HEK293 (cell line): ENCODE data around the gene DOK7.

ENCODE experiments used
- BCL11B ChIP-seq: fragments of 450-650 bp; formaldehyde crosslinking; IDR thresholded peaks from 2 replicates; pipeline ENCODE4 v1.5.1; 2016; ENCODE audit warnings: low read depth, missing biosample characterization, missing genetic modification characterization
- GLIS2 ChIP-seq: fragments of 450-650 bp; formaldehyde crosslinking; IDR thresholded peaks from 2 replicates; pipeline ENCODE4 v1.5.1; 2016; ENCODE audit warnings: missing biosample characterization, missing genetic modification characterization
- KLF7 ChIP-seq: fragments of 450-650 bp; formaldehyde crosslinking; IDR thresholded peaks from 2 replicates; pipeline ENCODE4 v1.5.1; 2016; ENCODE audit warnings: missing biosample characterization, missing genetic modification characterization, borderline replicate concordance
- SALL2 ChIP-seq: fragments of 450-650 bp; formaldehyde crosslinking; IDR thresholded peaks from 2 replicates; pipeline ENCODE4 v1.5.0; 2017; ENCODE audit warnings: missing biosample characterization, mild to moderate bottlenecking, missing genetic modification characterization, borderline replicate concordance
- TSHZ1 ChIP-seq: fragments of 450-650 bp; formaldehyde crosslinking; IDR thresholded peaks from 2 replicates; pipeline ENCODE4 v1.5.1; 2016; ENCODE audit warnings: missing biosample characterization, missing genetic modification characterization, borderline replicate concordance
- WT1 ChIP-seq: fragments of 450-650 bp; formaldehyde crosslinking; IDR thresholded peaks from 2 replicates; pipeline ENCODE4 v1.5.1; 2016; ENCODE audit warnings: missing biosample characterization, missing genetic modification characterization
- ZBTB20 ChIP-seq: fragments of 450-650 bp; formaldehyde crosslinking; IDR thresholded peaks from 2 replicates; pipeline ENCODE4 v1.5.1; 2016; ENCODE audit warnings: missing biosample characterization, missing genetic modification characterization
- ZNF121 ChIP-seq: fragments of 450-650 bp; formaldehyde crosslinking; IDR thresholded peaks from 2 replicates; pipeline ENCODE4 v1.5.1; 2016; ENCODE audit warnings: missing biosample characterization, missing genetic modification characterization
- ZNF174 ChIP-seq: fragments of 450-650 bp; formaldehyde crosslinking; IDR thresholded peaks from 2 replicates; pipeline ENCODE4 v1.5.0; 2017; ENCODE audit warnings: missing biosample characterization, mild to moderate bottlenecking, missing genetic modification characterization
- ZNF26 ChIP-seq: fragments of 450-650 bp; formaldehyde crosslinking; IDR thresholded peaks from 2 replicates; pipeline ENCODE4 v1.5.1; 2016; ENCODE audit warnings: missing biosample characterization, missing genetic modification characterization
- ZNF274 ChIP-seq, 2 experiments: fragments of 200-500 bp in 1 of 2; fragments of 450-650 bp in 1 of 2; sonication (Bioruptor generic) in 1 of 2; formaldehyde crosslinking in 1 of 2; IDR thresholded peaks; 2 replicates each; pipeline versions ENCODE4 v1.5.1 to v1.6.1; 2014 to 2016; ENCODE audit warnings: borderline replicate concordance in 1 of 2, inconsistent platforms in 1 of 2, low read length in 1 of 2, missing biosample characterization in 1 of 2, missing genetic modification characterization in 1 of 2
- ZNF394 ChIP-seq: fragments of 450-650 bp; formaldehyde crosslinking; IDR thresholded peaks from 2 replicates; pipeline ENCODE4 v1.5.1; 2016; ENCODE audit warnings: missing biosample characterization, missing genetic modification characterization, mild to moderate bottlenecking, moderate library complexity, borderline replicate concordance
- ZNF473 ChIP-seq: fragments of 450-650 bp; formaldehyde crosslinking; IDR thresholded peaks from 2 replicates; pipeline ENCODE4 v1.5.1; 2017; ENCODE audit warnings: missing biosample characterization, missing genetic modification characterization
- ZNF510 ChIP-seq: fragments of 450-650 bp; formaldehyde crosslinking; IDR thresholded peaks from 2 replicates; pipeline ENCODE4 v1.5.1; 2018; ENCODE audit warnings: mild to moderate bottlenecking, missing genetic modification characterization, missing biosample characterization; ENCODE audit not compliant: insufficient replicate concordance
- ZNF596 ChIP-seq: fragments of 450-650 bp; IDR thresholded peaks from 2 replicates; pipeline ENCODE4 v1.5.0; 2018; ENCODE audit warnings: missing biosample characterization, mild to moderate bottlenecking, missing genetic modification characterization, moderate library complexity
- ZNF600 ChIP-seq: fragments of 450-650 bp; formaldehyde crosslinking; IDR thresholded peaks from 2 replicates; pipeline ENCODE4 v1.5.1; 2016; ENCODE audit warnings: missing biosample characterization, missing genetic modification characterization
- ZNF677 ChIP-seq: fragments of 450-650 bp; IDR thresholded peaks from 2 replicates; pipeline ENCODE4 v1.5.0; 2018; ENCODE audit warnings: missing biosample characterization, mild to moderate bottlenecking, missing genetic modification characterization, moderate library complexity
- ZNF747 ChIP-seq: fragments of 450-650 bp; formaldehyde crosslinking; IDR thresholded peaks from 2 replicates; pipeline ENCODE4 v1.5.1; 2016; ENCODE audit warnings: missing biosample characterization, missing genetic modification characterization
- ZNF777 ChIP-seq: fragments of 450-650 bp; formaldehyde crosslinking; IDR thresholded peaks from 2 replicates; pipeline ENCODE4 v1.5.1; 2017; ENCODE audit warnings: missing biosample characterization, missing genetic modification characterization, borderline replicate concordance
- ZNF837 ChIP-seq: fragments of 450-650 bp; formaldehyde crosslinking; IDR thresholded peaks from 2 replicates; pipeline ENCODE4 v1.5.1; 2016; ENCODE audit warnings: missing biosample characterization, missing genetic modification characterization
- TF ChIP-seq, protein P1 (sequence below): fragments of 450-650 bp; formaldehyde crosslinking; IDR thresholded peaks from 2 replicates; pipeline ENCODE4 v1.5.1; 2016; ENCODE audit warnings: missing biosample characterization, missing genetic modification characterization
- TF ChIP-seq, protein P2 (sequence below): IDR thresholded peaks from 2 replicates; pipeline ENCODE4 v1.6.1; 2011; ENCODE audit warnings: mild to moderate bottlenecking, low read depth, low read length, borderline replicate concordance
- TF ChIP-seq, protein P3 (sequence below): fragments of 450-650 bp; formaldehyde crosslinking; IDR thresholded peaks from 2 replicates; pipeline ENCODE4 v1.5.1; 2016; ENCODE audit warnings: missing biosample characterization, missing genetic modification characterization
- TF ChIP-seq, protein P4 (sequence below): fragments of 450-650 bp; formaldehyde crosslinking; IDR thresholded peaks from 2 replicates; pipeline ENCODE4 v1.5.1; 2016; ENCODE audit warnings: missing biosample characterization, missing genetic modification characterization

The DOK7 gene

DNA sequence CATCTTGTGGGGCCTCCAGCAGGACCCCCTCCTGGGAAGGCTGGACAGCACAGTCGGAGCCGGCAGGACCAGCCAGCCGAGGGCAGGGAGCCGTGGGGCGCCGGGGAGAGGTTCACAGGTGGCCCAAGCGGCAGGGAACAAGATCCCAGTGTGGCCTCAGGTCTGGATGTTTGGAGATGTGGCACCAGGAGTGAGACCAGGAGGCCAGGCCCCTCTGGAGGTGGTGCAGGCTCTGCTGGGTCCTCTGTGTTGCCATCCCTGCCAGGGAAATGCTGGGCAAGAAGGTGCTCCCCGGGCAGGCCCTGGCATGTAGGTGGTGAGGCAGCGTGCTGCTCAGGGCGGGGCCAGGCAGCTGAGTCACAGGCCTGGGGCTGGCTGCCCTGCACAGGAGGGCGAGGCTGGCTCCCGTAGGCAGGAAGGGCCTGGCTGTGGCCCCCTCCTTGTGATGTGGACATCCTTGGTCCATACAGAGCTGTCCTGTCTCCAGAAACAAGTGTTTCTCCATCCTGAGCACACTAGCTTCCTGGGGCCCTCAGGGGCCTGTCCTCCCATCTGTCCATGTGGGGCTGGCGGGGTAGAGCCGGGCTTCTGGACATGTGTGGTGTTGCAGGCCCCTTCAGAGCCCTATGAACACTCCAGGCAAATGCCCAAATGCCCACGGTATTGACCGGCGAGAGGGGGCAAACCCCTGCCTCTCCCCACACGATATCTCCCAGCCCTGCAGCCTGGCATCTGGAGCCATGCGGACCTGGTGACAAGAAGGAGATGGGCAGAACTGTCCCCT, 26.1 kb upstream of the DOK7 start (continued):
- TF ChIP-seq, protein P1, sequence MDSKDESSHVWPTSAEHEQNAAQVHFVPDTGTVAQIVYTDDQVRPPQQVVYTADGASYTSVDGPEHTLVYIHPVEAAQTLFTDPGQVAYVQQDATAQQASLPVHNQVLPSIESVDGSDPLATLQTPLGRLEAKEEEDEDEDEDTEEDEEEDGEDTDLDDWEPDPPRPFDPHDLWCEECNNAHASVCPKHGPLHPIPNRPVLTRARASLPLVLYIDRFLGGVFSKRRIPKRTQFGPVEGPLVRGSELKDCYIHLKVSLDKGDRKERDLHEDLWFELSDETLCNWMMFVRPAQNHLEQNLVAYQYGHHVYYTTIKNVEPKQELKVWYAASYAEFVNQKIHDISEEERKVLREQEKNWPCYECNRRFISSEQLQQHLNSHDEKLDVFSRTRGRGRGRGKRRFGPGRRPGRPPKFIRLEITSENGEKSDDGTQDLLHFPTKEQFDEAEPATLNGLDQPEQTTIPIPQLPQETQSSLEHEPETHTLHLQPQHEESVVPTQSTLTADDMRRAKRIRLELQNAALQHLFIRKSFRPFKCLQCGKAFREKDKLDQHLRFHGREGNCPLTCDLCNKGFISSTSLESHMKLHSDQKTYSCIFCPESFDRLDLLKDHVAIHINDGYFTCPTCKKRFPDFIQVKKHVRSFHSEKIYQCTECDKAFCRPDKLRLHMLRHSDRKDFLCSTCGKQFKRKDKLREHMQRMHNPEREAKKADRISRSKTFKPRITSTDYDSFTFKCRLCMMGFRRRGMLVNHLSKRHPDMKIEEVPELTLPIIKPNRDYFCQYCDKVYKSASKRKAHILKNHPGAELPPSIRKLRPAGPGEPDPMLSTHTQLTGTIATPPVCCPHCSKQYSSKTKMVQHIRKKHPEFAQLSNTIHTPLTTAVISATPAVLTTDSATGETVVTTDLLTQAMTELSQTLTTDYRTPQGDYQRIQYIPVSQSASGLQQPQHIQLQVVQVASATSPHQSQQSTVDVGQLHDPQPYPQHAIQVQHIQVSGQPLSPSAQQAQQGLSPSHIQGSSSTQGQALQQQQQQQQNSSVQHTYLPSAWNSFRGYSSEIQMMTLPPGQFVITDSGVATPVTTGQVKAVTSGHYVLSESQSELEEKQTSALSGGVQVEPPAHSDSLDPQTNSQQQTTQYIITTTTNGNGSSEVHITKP (tag by site-specific recombination): no peak
- TF ChIP-seq ZNF121 (tag by site-specific recombination): no peak
- TF ChIP-seq ZNF837 (tag by site-specific recombination): no peak
- peak; percentile 52 for TF ChIP-seq ZNF394
- no peak for TF ChIP-seq ZNF596
- peak; percentile 75 for TF ChIP-seq GLIS2
- no peak for TF ChIP-seq ZNF274 (IDR thresholded peaks at IDR 0.05; ENCODE audit: low read length)
- no peak for TF ChIP-seq ZNF274 (tag by site-specific recombination; IDR thresholded peaks at IDR 0.05; ENCODE audit: borderline replicate concordance)
- TF ChIP-seq ZNF26 (tag by site-specific recombination): no peak
- TF ChIP-seq, protein P2, sequence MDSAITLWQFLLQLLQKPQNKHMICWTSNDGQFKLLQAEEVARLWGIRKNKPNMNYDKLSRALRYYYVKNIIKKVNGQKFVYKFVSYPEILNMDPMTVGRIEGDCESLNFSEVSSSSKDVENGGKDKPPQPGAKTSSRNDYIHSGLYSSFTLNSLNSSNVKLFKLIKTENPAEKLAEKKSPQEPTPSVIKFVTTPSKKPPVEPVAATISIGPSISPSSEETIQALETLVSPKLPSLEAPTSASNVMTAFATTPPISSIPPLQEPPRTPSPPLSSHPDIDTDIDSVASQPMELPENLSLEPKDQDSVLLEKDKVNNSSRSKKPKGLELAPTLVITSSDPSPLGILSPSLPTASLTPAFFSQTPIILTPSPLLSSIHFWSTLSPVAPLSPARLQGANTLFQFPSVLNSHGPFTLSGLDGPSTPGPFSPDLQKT: no peak
- TF ChIP-seq, protein P3, sequence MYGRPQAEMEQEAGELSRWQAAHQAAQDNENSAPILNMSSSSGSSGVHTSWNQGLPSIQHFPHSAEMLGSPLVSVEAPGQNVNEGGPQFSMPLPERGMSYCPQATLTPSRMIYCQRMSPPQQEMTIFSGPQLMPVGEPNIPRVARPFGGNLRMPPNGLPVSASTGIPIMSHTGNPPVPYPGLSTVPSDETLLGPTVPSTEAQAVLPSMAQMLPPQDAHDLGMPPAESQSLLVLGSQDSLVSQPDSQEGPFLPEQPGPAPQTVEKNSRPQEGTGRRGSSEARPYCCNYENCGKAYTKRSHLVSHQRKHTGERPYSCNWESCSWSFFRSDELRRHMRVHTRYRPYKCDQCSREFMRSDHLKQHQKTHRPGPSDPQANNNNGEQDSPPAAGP (tag by site-specific recombination): peak; percentile 70
- peak; percentile 92 for TF ChIP-seq ZNF600 (tag by site-specific recombination)
- TF ChIP-seq, protein P4, sequence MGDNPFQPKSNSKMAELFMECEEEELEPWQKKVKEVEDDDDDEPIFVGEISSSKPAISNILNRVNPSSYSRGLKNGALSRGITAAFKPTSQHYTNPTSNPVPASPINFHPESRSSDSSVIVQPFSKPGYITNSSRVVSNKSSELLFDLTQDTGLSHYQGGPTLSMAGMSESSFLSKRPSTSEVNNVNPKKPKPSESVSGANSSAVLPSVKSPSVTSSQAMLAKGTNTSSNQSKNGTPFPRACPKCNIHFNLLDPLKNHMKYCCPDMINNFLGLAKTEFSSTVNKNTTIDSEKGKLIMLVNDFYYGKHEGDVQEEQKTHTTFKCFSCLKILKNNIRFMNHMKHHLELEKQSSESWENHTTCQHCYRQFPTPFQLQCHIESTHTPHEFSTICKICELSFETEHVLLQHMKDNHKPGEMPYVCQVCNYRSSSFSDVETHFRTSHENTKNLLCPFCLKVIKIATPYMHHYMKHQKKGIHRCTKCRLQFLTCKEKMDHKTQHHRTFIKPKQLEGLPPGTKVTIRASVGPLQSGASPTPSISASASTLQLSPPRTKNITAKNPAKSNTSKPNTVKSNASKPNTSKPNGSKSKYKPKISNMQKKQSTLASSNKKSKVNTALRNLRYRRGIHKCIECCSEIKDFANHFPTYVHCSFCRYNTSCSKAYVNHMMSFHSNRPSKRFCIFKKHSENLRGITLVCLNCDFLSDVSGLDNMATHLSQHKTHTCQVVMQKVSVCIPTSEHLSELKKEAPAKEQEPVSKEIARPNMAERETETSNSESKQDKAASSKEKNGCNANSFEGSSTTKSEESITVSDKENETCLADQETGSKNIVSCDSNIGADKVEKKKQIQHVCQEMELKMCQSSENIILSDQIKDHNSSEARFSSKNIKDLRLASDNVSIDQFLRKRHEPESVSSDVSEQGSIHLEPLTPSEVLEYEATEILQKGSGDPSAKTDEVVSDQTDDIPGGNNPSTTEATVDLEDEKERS (tag by site-specific recombination): no peak
- TF ChIP-seq TSHZ1: no peak
- TF ChIP-seq KLF7 (tag by site-specific recombination): 0 out of 2 replicates have a peak, but pooled peaks have one; percentile 54
- no peak for TF ChIP-seq ZNF473 (tag by site-specific recombination)
- TF ChIP-seq ZNF747 (tag by site-specific recombination): no peak
- TF ChIP-seq SALL2 (tag by site-specific recombination): no peak
- no peak for TF ChIP-seq BCL11B (tag by site-specific recombination)
- no peak for TF ChIP-seq ZNF174
- TF ChIP-seq ZNF777 (tag by site-specific recombination): no peak
- TF ChIP-seq ZNF510: no peak
- 0 out of 2 replicates have a peak, but pooled peaks have one; percentile 23 for TF ChIP-seq ZBTB20 (tag by site-specific recombination)
- TF ChIP-seq ZNF677 (tag by site-specific recombination): no peak
- TF ChIP-seq WT1 (tag by site-specific recombination): no peak
